ENCODE measurements around the gene TEX38. TPM values are rescaled to one million over a fixed set of nuclear protein-coding genes. Genes with fewer than 3 reads are reported as not detected.

The TEX38 gene
- total RNA-seq, 1 experiment from 2014 or later, result 0.47 TPM

- Histone ChIP-seq H3K27ac (ENCODE audit: low read depth, low read length) (no peak overlapping the region), H3K4me2 (ENCODE audit: low read length) (no peak overlapping the region), H3K36me3 (ENCODE audit: control insufficient read depth in 1 of 2, insufficient read depth in 2 of 2, low read length in 2 of 2) (peaks cover 16 to 26% of the 10 kb centered on the region in 2 experiments; a peak in 3 of 4 replicates), H3K4me3 (replicated peaks in 1 of 2; ENCODE audit: low read depth in 1 of 2, low read length in 2 of 2) (no peak overlapping the region), H3K9ac (ENCODE audit: low read length) (no peak overlapping the region), H3K79me2 (ENCODE audit: insufficient read depth, low read length) (peaks cover 2% of the 10 kb centered on the region; the same call in 1 of the 2 replicates), H3K27me3 (ENCODE audit: insufficient read depth, low read length) (no peaks in the 10 kb centered on the region), H2AFZ (ENCODE audit: low read depth, low read length, poor library complexity, severe bottlenecking) (no peak overlapping the region), H4K20me1 (ENCODE audit: insufficient read depth) (no peaks in the 10 kb centered on the region), H3K4me1 (ENCODE audit: control insufficient read depth in 1 of 2, insufficient read depth in 2 of 2, low read length in 2 of 2) (peaks cover 0 to 3% of the 10 kb centered on the region in 2 experiments; a peak in 1 of 4 replicates), H3K9me2 (ENCODE audit: insufficient read depth) (no peaks in the 10 kb centered on the region), H3K9me3 (ENCODE audit: control insufficient read depth in 1 of 2, insufficient read depth in 1 of 2, low read depth in 1 of 2, low read length in 2 of 2) (no peaks in the 10 kb centered on the region)
- ChIA-PET POLR2A (no interaction called here), CTCF (no interaction called here), RAD21 (ENCODE audit: low non-redundant PET in 1 of 2, low total read pairs in 2 of 2, uncharacterized antibody in 2 of 2, unreplicated experiment in 2 of 2) (no interaction called here)
- no peak for DNase-seq (ENCODE audit: low read depth, low spot score)
- intact Hi-C loops (cut with micrococcal nuclease), result no loop called here
- no peak for ATAC-seq
- no TSS peak for BruUV-seq (replicated peaks)
- TF ChIP-seq CEBPB (IDR thresholded peaks at IDR 0.05; ENCODE audit: low read depth), result no peak
- TF ChIP-seq ATF3 (IDR thresholded peaks at IDR 0.05), result no peak
- no peak for TF ChIP-seq TCF7L2 (IDR thresholded peaks at IDR 0.05; ENCODE audit: borderline replicate concordance, extremely low read depth, insufficient read depth, insufficient read length)
- no peak for TF ChIP-seq SIN3A (IDR thresholded peaks at IDR 0.05; ENCODE audit: low read depth)
- TF ChIP-seq REST (IDR thresholded peaks at IDR 0.05; ENCODE audit: low read depth), result no peak
- no peak for TF ChIP-seq CTCF (IDR thresholded peaks at IDR 0.05 in 2 of 3, conservative IDR thresholded peaks at IDR 0.05 in 1 of 3; ENCODE audit: borderline replicate concordance in 1 of 3, insufficient read depth in 1 of 3, low read depth in 2 of 3, low read length in 2 of 3)
- TF ChIP-seq ZBTB33 (IDR thresholded peaks at IDR 0.05; ENCODE audit: extremely low read depth, insufficient replicate concordance, low read length), result no peak
- no peak for TF ChIP-seq SRF (IDR thresholded peaks at IDR 0.05; ENCODE audit: low read depth)
- TF ChIP-seq ELF1 (IDR thresholded peaks at IDR 0.05; ENCODE audit: borderline replicate concordance, low read depth), result no peak
- TF ChIP-seq POLR2AphosphoS5 (IDR thresholded peaks at IDR 0.05; ENCODE audit: low read depth, low read length), result no peak
- no peak for TF ChIP-seq MAX (IDR thresholded peaks at IDR 0.05)
- no peak for TF ChIP-seq RAD21 (IDR thresholded peaks at IDR 0.05; ENCODE audit: low read depth)
- TF ChIP-seq CBX3 (IDR thresholded peaks at IDR 0.05; ENCODE audit: low read depth), result no peak
- TF ChIP-seq ZFX (IDR thresholded peaks at IDR 0.05), result no peak
- TF ChIP-seq SP1 (IDR thresholded peaks at IDR 0.05; ENCODE audit: low read depth), result no peak
- no peak for TF ChIP-seq JUND (IDR thresholded peaks at IDR 0.05)
- TF ChIP-seq EZH2 (IDR thresholded peaks at IDR 0.05), result no peak
- TF ChIP-seq EGR1 (IDR thresholded peaks at IDR 0.05; ENCODE audit: low read depth), result no peak
- no peak for TF ChIP-seq ZNF274 (IDR thresholded peaks at IDR 0.05; ENCODE audit: low read depth, low read length)
Measured at GRCh38 chr1:46692811-46693770, 21.4 kb downstream of the TEX38 start.
